ENCODE data around the gene ZNF730. TPM values are rescaled to one million over a fixed set of nuclear protein-coding genes. Genes with fewer than 3 reads are reported as not detected.
"Not testable (repeated sequence)": the region's sequence is repeated elsewhere in the genome, so short reads cannot be mapped to it uniquely, and the experiment has no call there.

The ZNF730 gene
- 23.3 TPM for total RNA-seq (ENCODE audit: unreplicated experiment)
- long read RNA-seq, partial matches to known transcripts, result 0 of 5 reads
- long read RNA-seq, other reads (novel, unspliced or antisense), result 4 of 5 reads

- H3K36me3 Mint-ChIP-seq (ENCODE audit: unreplicated experiment), result peaks cover 5% of the 10 kb centered on the region
- peaks cover 18% of the 10 kb centered on the region for H3K9me3 Mint-ChIP-seq (ENCODE audit: unreplicated experiment)
- peaks cover 9% of the 10 kb centered on the region for H3K4me1 Mint-ChIP-seq (ENCODE audit: low read depth, unreplicated experiment)
- DNase-seq, result peak; percentile 80
- H3K27ac Mint-ChIP-seq (ENCODE audit: unreplicated experiment), result peak within 1 kb of the TSS; percentile 100
- TF ChIP-seq CTCF (IDR thresholded peaks at IDR 0.05; ENCODE audit: partially characterized antibody, unreplicated experiment), result no peak
- H3K4me3 Mint-ChIP-seq (ENCODE audit: unreplicated experiment), result peak within 1 kb of the TSS; percentile 97
- peaks cover 10% of the 10 kb centered on the region for H3K27me3 Mint-ChIP-seq (ENCODE audit: unreplicated experiment)
Observed at GRCh38 chr19:23116802-23117571, at the start of gene ZNF730. TSS of gene ZNF730 (plus strand) at chr19:23117025. CDS start at chr19:23117174, 149 bp downstream.

GRCh38 chr19:23070353-23071146, 46.3 kb upstream of the ZNF730 start:
- peaks cover 23% of the 10 kb centered on the region for H3K9me3 Mint-ChIP-seq (ENCODE audit: unreplicated experiment)
- DNase-seq, result peak; percentile 48
- H3K4me3 Mint-ChIP-seq (ENCODE audit: unreplicated experiment), result no peak overlapping the region
- peak; percentile 50 for TF ChIP-seq CTCF (IDR thresholded peaks at IDR 0.05; ENCODE audit: partially characterized antibody, unreplicated experiment)
- H3K27ac Mint-ChIP-seq (ENCODE audit: unreplicated experiment), result no peak overlapping the region
- H3K36me3 Mint-ChIP-seq (ENCODE audit: unreplicated experiment), result peaks cover 30% of the 10 kb centered on the region
- peaks cover 17% of the 10 kb centered on the region for H3K27me3 Mint-ChIP-seq (ENCODE audit: unreplicated experiment)
- no peaks in the 10 kb centered on the region for H3K4me1 Mint-ChIP-seq (ENCODE audit: low read depth, unreplicated experiment)

- DNase-seq, result peak; percentile 46
- H3K9me3 Mint-ChIP-seq (ENCODE audit: unreplicated experiment), result peaks cover 23% of the 10 kb centered on the region
- no peak overlapping the region for H3K27ac Mint-ChIP-seq (ENCODE audit: unreplicated experiment)
- H3K4me3 Mint-ChIP-seq (ENCODE audit: unreplicated experiment), result peak overlapping the region; percentile 74
- peaks cover 30% of the 10 kb centered on the region for H3K36me3 Mint-ChIP-seq (ENCODE audit: unreplicated experiment)
- no peak for TF ChIP-seq CTCF (IDR thresholded peaks at IDR 0.05; ENCODE audit: partially characterized antibody, unreplicated experiment)
- peaks cover 16% of the 10 kb centered on the region for H3K27me3 Mint-ChIP-seq (ENCODE audit: unreplicated experiment)
- H3K4me1 Mint-ChIP-seq (ENCODE audit: low read depth, unreplicated experiment), result no peaks in the 10 kb centered on the region
Observed at GRCh38 chr19:23071147-23071511, 45.7 kb upstream of the ZNF730 start.

- peaks cover 22% of the 10 kb centered on the region for H3K9me3 Mint-ChIP-seq (ENCODE audit: unreplicated experiment)
- no peak for TF ChIP-seq CTCF (IDR thresholded peaks at IDR 0.05; ENCODE audit: partially characterized antibody, unreplicated experiment)
- H3K36me3 Mint-ChIP-seq (ENCODE audit: unreplicated experiment), result peaks cover 17% of the 10 kb centered on the region
- peak overlapping the region; percentile 95 for H3K4me3 Mint-ChIP-seq (ENCODE audit: unreplicated experiment)
- H3K27me3 Mint-ChIP-seq (ENCODE audit: unreplicated experiment), result peaks cover 13% of the 10 kb centered on the region
- peak; percentile 93 for DNase-seq
- H3K4me1 Mint-ChIP-seq (ENCODE audit: low read depth, unreplicated experiment), result peaks cover 7% of the 10 kb centered on the region
- peak overlapping the region; percentile 98 for H3K27ac Mint-ChIP-seq (ENCODE audit: unreplicated experiment)
Observed at GRCh38 chr19:23075031-23075733, 41.6 kb upstream of the ZNF730 start.

DNA sequence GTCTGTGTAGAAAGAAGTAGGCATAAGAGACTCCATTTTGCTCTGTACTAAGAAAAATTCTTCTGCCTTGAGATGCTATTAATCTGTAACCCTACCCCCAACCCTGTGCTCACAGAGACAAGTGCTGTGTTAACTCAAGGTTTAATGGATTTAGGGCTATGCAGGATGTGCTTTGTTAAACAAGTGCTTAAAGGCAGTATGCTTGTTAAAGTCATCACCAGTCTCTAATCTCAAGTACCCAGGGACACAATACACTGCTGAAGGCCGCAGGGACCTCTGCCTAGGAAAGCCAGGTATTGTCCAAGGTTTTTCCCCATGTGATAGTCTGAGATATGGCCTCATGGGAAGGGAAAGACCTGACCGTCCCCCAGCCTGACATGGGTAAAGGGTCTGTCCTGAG, 39.0 kb upstream of the ZNF730 start:
- not testable (repeated sequence) for H3K27ac Mint-ChIP-seq (ENCODE audit: unreplicated experiment); H3K4me1 Mint-ChIP-seq (ENCODE audit: low read depth, unreplicated experiment); H3K4me3 Mint-ChIP-seq (ENCODE audit: unreplicated experiment); H3K27me3 Mint-ChIP-seq (ENCODE audit: unreplicated experiment); DNase-seq
- H3K36me3 Mint-ChIP-seq (ENCODE audit: unreplicated experiment), result peaks cover 16% of the 10 kb centered on the region
- peaks cover 14% of the 10 kb centered on the region for H3K9me3 Mint-ChIP-seq (ENCODE audit: unreplicated experiment)
